Measurements from ENCODE around the gene ANKAR.
"Not testable (repeated sequence)": the region's sequence is repeated elsewhere in the genome, so short reads cannot be mapped to it uniquely, and the experiment has no call there.

Gene ANKAR

GRCh38 chr2:189658306-189659212 lies 15.9 kb upstream of the ANKAR start:
- DNase-seq (ENCODE audit: low read depth) = no peak

GRCh38 chr2:189659734-189660133 lies 14.7 kb upstream of the ANKAR start:
- DNase-seq (ENCODE audit: low read depth) = no peak

DNA sequence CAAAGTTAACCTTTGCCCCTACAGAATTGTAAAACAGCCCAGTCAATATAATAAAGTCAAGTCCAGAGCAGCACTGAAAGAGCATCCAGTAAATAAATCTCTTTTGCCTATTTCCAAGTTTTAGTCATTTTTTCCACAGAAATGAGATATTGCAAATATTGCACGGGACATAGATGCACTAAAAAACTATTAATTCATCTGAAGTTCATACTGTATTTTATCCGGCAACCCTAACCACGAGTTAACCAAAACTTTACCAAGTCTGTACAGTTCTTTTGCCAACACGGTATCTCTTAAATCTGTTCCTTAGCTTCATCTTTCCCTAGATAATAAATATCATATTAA lies 13.7 kb upstream of the ANKAR start:
- no peak for DNase-seq (ENCODE audit: low read depth)

GRCh38 chr2:189661148-189661956 lies 13.1 kb upstream of the ANKAR start, which contains the start of gene ASNSD1:
Gene ASNSD1 (plus strand): TSS chr2:189661459. CDS start chr2:189666133, 4,674 bp downstream.
- DNase-seq (ENCODE audit: low read depth) = peak; percentile 98

GRCh38 chr2:189661957-189662321 lies 12.5 kb upstream of the ANKAR start:
- no peak for DNase-seq (ENCODE audit: low read depth)

GRCh38 chr2:189662669-189663226 lies 11.7 kb upstream of the ANKAR start:
- no peak for DNase-seq (ENCODE audit: low read depth)

DNA sequence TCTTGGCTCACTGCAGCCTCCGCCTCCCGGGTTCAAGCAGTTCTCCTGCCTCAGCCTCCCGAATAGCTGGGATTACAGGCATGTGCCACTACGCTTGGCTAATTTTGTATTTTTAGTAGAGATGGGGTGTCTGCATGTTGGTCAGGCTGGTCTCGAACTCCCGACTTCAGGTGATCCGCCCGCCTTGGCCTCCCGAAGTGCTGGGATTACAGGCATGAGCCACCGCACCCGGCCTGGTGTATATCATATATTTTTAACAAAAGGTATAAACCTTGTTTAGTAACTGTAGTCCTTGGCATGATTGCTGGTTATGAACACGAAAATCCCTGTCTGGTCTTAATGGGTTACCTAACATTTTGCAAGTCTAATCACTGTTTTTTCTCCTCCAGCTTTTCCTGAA lies 11.2 kb upstream of the ANKAR start:
- not testable (repeated sequence) for DNase-seq (ENCODE audit: low read depth)

- DNase-seq (ENCODE audit: low read depth) = no peak
These were observed 4.6 kb upstream of the ANKAR start for GRCh38 chr2:189669913-189670312.

DNA sequence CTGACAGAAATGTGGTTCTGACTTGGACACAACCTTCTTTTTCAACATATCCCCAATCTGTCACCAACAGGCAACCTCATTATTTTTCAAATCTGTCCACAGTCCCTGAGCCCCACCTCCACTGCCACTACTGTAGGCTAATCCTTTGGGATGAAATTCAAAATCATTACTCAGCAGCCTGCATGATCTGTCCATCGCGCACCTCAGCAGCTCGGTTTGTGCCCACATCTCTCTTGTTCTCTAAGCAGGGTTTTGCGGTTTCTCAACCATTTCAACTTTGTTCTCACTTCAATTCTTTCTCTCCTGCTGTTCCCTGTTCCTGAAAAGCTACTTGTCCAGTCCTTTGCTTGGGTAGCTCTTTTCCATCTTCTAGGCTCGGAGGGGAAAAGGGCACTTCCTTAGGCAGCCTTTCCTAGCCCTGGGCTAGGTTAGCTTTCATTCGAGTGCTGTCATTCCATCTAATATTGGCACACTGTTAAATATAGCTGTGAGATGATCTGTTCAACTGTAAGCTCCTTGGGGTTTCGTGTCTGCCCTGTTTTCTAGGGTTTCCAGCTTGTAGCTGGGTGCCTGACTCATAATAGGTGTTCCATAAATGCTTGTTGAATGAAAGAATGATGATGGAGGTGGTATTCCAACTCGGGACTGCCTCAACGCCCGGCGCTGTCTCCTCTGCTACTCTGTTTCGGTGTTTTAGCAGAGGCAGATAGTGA lies 653 bp upstream of the ANKAR start:
- no peak for DNase-seq (ENCODE audit: low read depth)

DNA sequence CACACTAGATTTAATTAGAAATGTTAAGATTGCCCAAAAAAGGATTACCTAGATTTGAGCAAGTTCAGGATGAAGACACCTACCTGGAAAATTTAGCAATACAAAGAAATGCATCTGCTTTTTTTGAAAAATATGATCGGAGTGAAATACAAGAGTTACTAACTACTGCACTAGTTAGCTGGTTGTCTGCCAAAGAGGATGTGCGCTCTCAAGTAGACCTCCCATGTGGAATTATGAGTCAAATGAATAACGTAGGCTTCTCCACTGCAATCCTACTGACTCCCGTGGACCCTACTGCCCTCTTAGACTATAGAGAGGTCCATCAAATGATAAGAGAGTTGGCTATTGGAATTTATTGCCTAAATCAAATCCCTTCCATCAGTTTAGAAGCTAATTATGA lies 2.0 kb downstream of the ANKAR start:
- peak; percentile 28 for DNase-seq (ENCODE audit: low read depth)

DNA sequence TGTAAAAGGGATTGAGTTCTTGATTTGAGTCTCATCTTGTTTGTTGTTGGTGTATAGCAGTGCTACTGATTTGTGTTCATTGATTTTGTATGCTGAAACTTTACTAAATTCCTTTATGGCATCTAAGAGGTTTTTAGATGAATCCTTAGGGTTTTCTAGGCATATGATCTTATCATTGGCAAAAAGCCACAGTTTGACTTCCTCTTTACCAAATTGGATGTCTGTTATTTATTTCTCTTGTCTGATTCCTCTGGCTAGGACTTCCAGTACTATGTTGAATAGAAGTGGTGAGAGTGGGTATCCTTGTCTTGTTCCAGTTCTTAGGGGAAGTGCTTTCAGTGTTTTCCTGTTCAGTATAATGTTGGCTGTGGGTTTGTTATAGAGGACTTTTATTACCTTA lies 4.8 kb downstream of the ANKAR start:
- no peak for DNase-seq (ENCODE audit: low read depth)

DNA sequence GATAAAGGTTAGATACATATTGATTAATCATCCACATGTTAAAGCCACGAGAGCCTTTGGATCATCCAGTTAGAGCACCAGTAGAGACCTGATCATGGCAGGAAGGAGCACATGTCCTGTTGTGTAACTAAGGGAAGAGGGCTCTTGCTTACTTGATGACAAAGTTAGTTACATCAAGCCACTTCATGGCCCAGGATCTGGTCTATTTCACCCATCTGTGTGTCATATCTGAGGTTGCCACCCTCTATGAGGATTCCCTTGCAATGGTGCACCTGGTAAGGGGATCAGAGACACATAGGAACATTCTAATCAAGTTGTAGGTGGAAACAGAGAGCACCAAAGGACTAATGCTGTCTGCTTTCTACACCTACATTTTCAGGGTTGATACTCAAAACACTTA lies 6.7 kb downstream of the ANKAR start:
- DNase-seq (ENCODE audit: low read depth) = no peak

- DNase-seq (ENCODE audit: low read depth) = no peak
These were observed 7.4 kb downstream of the ANKAR start for GRCh38 chr2:189681903-189682302.

GRCh38 chr2:189683348-189683747 lies 8.9 kb downstream of the ANKAR start:
- no peak for DNase-seq (ENCODE audit: low read depth)

GRCh38 chr2:189684811-189685210 lies 10.3 kb downstream of the ANKAR start:
- DNase-seq (ENCODE audit: low read depth) = no peak

GRCh38 chr2:189685540-189686229 lies 11.2 kb downstream of the ANKAR start:
- peak; percentile 50 for DNase-seq (ENCODE audit: low read depth)

DNA sequence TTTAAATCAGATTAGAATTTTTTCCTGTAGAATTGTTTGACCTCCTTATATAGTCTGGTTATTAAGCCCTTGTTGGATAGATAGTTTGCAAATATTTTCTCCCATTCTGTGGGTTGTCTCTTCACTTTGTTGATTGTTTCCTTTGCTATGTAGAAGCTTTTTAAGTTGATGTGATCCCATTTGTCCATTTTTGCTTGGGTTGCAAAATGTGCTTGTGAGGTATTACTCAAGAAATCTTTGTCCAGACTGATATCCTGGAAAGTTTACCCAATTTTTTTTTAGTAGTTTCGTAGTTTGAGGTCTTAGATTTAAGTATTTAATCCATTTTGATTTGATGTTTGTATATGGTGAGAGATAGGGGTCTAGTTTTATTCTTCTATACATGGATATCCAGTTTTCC lies 13.3 kb downstream of the ANKAR start:
- DNase-seq (ENCODE audit: low read depth) = not testable (repeated sequence)

GRCh38 chr2:189696223-189696622 lies 21.8 kb downstream of the ANKAR start:
- no peak for DNase-seq (ENCODE audit: low read depth)

GRCh38 chr2:189698020-189698887 lies 23.8 kb downstream of the ANKAR start:
- DNase-seq (ENCODE audit: low read depth) = peak; percentile 39

- no peak for DNase-seq (ENCODE audit: low read depth)
These were observed 26.2 kb downstream of the ANKAR start for GRCh38 chr2:189700681-189701080.

DNA sequence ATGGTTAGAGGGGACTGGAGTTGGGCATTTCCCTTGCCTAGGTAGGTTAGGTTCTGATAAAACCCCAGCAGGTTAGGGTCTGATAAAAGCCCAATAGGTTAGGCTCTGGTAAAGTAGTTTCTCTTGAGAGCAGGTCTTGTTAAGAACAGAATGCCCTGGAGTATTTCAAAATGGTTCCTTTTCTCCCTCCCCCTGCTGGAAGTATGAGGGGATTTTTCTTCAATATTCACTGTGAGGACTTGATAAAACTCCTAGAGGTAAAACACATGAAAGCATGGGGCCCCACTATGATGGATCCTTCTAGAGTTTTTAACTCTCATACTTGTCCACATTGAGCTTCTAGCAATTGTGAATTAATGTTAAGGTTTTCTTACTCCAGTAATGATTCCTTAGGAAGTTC lies 27.6 kb downstream of the ANKAR start:
- no peak for DNase-seq (ENCODE audit: low read depth)

Data from stromal cell of bone marrow (primary cell).